CD4-positive, alpha-beta T cell (primary cell): Measurements from ENCODE around the gene CFDP1. TPM values are rescaled to one million over a fixed set of nuclear protein-coding genes. Genes with fewer than 3 reads are reported as not detected.

Experiments used
- ATAC-seq: fragments of 200-7000 bp; cut with Tn5 transposase; one replicate; pipeline ENCODE4 v1.10.0; 2022; ENCODE audit warnings: mild to moderate bottlenecking; ENCODE audit not compliant: poor library complexity
- CTCF ChIA-PET: fragments of 350-600 bp; sonication (Branson Sonifier 250); formaldehyde crosslinking; loops from one replicate; lab custom pipeline; 2021; ENCODE audit warnings: antibody characterized with exemption, inconsistent platforms; lab: Charles Lee
- POLR2A ChIA-PET: fragments of 350-600 bp; sonication (Branson Sonifier 250); formaldehyde crosslinking; loops from one replicate; lab custom pipeline; 2021; ENCODE audit warnings: antibody characterized with exemption, inconsistent platforms; lab: Charles Lee
- DNase-seq, 14 experiments: peaks; one replicate each; pipeline ENCODE4 v3.0.0-alpha.2; 2013 to 2020; ENCODE audit warnings: mixed read lengths in 2 of 14
- H3K27ac ChIP-seq, 2 donors: one replicate each; pipeline versions ENCODE4 v1.5.1 to v1.7.0; 2013; ENCODE audit warnings: low read length in 2 of 2, low read depth in 1 of 2, mild to moderate bottlenecking in 1 of 2
- H3K27me3 ChIP-seq, 2 experiments: 1 replicate in 1 of 2; 2 replicates in 1 of 2; pipeline versions ENCODE4 v1.6.1 to v1.7.0; 2013; ENCODE audit warnings: low read length in 2 of 2, control low read depth in 1 of 2, mild to moderate bottlenecking in 1 of 2, moderate library complexity in 1 of 2; ENCODE audit not compliant: insufficient read depth in 2 of 2, control insufficient read depth in 1 of 2
- H3K36me3 ChIP-seq: one replicate; pipeline ENCODE4 v1.6.1; 2013; ENCODE audit warnings: low read length, control low read depth; ENCODE audit not compliant: insufficient read depth
- H3K4me1 ChIP-seq: one replicate; pipeline ENCODE4 v1.6.1; 2013; ENCODE audit warnings: low read length, control low read depth; ENCODE audit not compliant: insufficient read depth
- H3K4me3 ChIP-seq: one replicate; pipeline ENCODE4 v1.5.1; 2013; ENCODE audit warnings: mild to moderate bottlenecking, low read length, moderate library complexity
- H3K9me3 ChIP-seq, 2 experiments: 1 replicate in 1 of 2; 2 replicates in 1 of 2; pipeline versions ENCODE4 v1.6.1 to v1.7.0; 2013; ENCODE audit warnings: low read length in 2 of 2, mild to moderate bottlenecking in 2 of 2, control low read depth in 1 of 2, moderate library complexity in 1 of 2; ENCODE audit not compliant: control insufficient read depth in 1 of 2, insufficient read depth in 1 of 2
- H3K27ac Mint-ChIP-seq: one replicate; pipeline ENCODE4 v1.8.0; 2020; ENCODE audit warnings: mixed read lengths
- H3K27me3 Mint-ChIP-seq: one replicate; pipeline ENCODE4 v1.8.0; 2021; ENCODE audit warnings: mixed read lengths
- H3K36me3 Mint-ChIP-seq: one replicate; pipeline ENCODE4 v1.8.0; 2021; ENCODE audit warnings: low read depth, mixed read lengths
- H3K4me1 Mint-ChIP-seq: one replicate; pipeline ENCODE4 v1.8.0; 2021; ENCODE audit warnings: low read depth, mixed read lengths
- H3K4me3 Mint-ChIP-seq: one replicate; pipeline ENCODE4 v1.8.0; 2020; ENCODE audit warnings: mild to moderate bottlenecking, mixed read lengths
- H3K9me3 Mint-ChIP-seq: one replicate; pipeline ENCODE4 v1.8.0; 2020; ENCODE audit warnings: mixed read lengths
- intact Hi-C, 2 experiments: fragments of 100-400 bp; cut with DNase I in 1 of 2; cut with micrococcal nuclease in 1 of 2; formaldehyde crosslinking; loops; one replicate each; pipeline versions ENCODE4 v1.15.1 to v1.9.0; 2023 to 2025; cut with DNase I, micrococcal nuclease
- total RNA-seq, 174 experiments: library from RNA in 2 of 174; stranded (reverse) in 2 of 174; gene quantifications; one replicate each; pipeline ENCODE4 v1.2.3 and lab custom pipeline; 2021 to 2026
- TF ChIP-seq, protein P1 (sequence below): fragments of 200-600 bp; IDR thresholded peaks from one replicate; pipeline ENCODE4 v1.8.0; 2022; ENCODE audit warnings: antibody characterized with exemption, mild to moderate bottlenecking

CFDP1 gene
- total RNA-seq, 2 experiments from 2014 or later, result 23.0 to 25.5 TPM

DNA sequence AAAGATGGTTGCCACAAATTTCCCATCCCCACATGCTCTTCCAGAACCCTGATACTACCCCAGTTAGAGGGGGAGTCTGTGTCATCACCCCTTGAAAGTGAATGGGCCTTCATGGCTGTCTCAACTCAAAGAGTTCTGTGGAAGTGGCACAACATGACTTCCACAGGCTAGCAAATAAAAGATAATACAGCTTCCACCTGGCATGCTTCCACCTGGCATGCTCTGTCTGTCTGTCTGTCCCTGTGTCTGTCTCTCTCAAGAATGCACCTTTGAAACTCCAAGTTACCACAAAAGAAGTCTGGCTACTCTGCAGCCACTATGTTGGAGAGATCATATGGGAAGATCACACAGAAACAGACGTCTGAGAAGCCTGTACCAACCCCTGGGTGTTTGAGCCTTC lies 35.0 kb downstream of the CFDP1 start:
- Mint-ChIP-seq H3K4me3 (no peak overlapping the region), H3K27ac (no peak overlapping the region), H3K9me3 (no peaks in the 10 kb centered on the region), H3K36me3 (peaks cover 36% of the 10 kb centered on the region), H3K4me1 (peaks cover 4% of the 10 kb centered on the region), H3K27me3 (no peaks in the 10 kb centered on the region)
- no peaks in the 10 kb centered on the region for H3K9me3 ChIP-seq
- CTCF ChIA-PET, result no interaction called here
- no peak overlapping the region for H3K4me3 ChIP-seq
- no peaks in the 10 kb centered on the region for H3K27me3 ChIP-seq
- no peak for ATAC-seq
- TF ChIP-seq, protein P1, sequence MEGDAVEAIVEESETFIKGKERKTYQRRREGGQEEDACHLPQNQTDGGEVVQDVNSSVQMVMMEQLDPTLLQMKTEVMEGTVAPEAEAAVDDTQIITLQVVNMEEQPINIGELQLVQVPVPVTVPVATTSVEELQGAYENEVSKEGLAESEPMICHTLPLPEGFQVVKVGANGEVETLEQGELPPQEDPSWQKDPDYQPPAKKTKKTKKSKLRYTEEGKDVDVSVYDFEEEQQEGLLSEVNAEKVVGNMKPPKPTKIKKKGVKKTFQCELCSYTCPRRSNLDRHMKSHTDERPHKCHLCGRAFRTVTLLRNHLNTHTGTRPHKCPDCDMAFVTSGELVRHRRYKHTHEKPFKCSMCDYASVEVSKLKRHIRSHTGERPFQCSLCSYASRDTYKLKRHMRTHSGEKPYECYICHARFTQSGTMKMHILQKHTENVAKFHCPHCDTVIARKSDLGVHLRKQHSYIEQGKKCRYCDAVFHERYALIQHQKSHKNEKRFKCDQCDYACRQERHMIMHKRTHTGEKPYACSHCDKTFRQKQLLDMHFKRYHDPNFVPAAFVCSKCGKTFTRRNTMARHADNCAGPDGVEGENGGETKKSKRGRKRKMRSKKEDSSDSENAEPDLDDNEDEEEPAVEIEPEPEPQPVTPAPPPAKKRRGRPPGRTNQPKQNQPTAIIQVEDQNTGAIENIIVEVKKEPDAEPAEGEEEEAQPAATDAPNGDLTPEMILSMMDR, result no peak
- no peak overlapping the region for H3K27ac ChIP-seq
- peaks cover 20% of the 10 kb centered on the region for H3K36me3 ChIP-seq
- no peak for DNase-seq
- POLR2A ChIA-PET, result no interaction called here
- intact Hi-C loops, result no loop called here
- H3K4me1 ChIP-seq, result no peaks in the 10 kb centered on the region

DNA sequence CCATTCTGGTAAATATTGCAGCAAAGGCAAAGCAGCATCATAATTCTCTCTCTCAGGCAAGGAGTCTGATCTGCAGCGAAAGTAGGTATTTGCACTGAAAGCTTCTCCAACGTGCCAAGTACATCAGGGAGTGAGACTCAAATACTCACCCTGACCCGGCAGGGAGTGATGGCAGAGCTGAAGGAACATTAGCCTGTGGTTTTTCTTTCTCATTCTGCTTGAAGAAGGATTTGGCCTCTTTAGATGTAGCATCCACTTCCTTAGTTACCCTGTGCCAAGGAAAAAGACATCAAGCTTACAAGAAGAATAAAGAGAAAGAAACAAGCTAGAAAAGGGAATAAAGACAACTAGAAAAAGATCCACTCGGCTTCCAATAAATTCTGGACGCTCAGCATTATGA lies 38.4 kb downstream of the CFDP1 start:
- no peaks in the 10 kb centered on the region for H3K27me3 ChIP-seq
- DNase-seq (no peak), ATAC-seq (no peak)
- H3K4me3 ChIP-seq, result no peak overlapping the region
- no peaks in the 10 kb centered on the region for H3K9me3 ChIP-seq
- no peak overlapping the region for H3K4me3 Mint-ChIP-seq
- ChIA-PET CTCF (no interaction called here), POLR2A (no interaction called here)
- H3K27me3 Mint-ChIP-seq, result no peaks in the 10 kb centered on the region
- no peaks in the 10 kb centered on the region for H3K4me1 ChIP-seq
- H3K27ac ChIP-seq, result no peak overlapping the region
- no peak overlapping the region for H3K27ac Mint-ChIP-seq
- TF ChIP-seq, protein P1, result no peak
- H3K36me3 ChIP-seq, result peaks cover 42% of the 10 kb centered on the region
- intact Hi-C loops, result no loop called here
- H3K36me3 Mint-ChIP-seq, result peaks cover 56% of the 10 kb centered on the region
- no peaks in the 10 kb centered on the region for H3K4me1 Mint-ChIP-seq
- H3K9me3 Mint-ChIP-seq, result no peaks in the 10 kb centered on the region

DNA sequence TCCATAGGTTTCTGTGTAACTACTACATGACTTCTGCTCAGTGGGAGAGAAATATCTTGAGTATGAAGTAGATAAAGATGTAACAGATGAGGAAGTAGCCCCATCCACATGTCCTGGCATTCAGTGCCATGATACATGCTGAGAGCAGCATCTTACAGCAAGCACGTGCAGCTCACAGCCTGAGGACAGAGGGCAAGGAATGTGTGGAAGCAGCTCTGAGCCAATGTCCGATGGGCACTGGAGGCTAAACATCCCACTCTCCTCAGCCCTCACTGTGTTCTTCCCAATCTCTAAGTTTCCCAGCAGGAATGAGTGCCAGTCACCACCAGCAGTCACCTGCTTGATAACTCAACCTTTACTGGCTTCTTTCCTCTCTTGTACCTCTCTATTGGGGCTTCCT lies 40.4 kb downstream of the CFDP1 start:
- H3K9me3 ChIP-seq, result no peaks in the 10 kb centered on the region
- Mint-ChIP-seq H3K36me3 (peaks cover 66% of the 10 kb centered on the region), H3K27me3 (no peaks in the 10 kb centered on the region), H3K27ac (no peak overlapping the region), H3K9me3 (no peaks in the 10 kb centered on the region), H3K4me1 (peaks cover 7% of the 10 kb centered on the region), H3K4me3 (no peak overlapping the region)
- H3K4me3 ChIP-seq, result no peak overlapping the region
- DNase-seq (no peak), ATAC-seq (no peak)
- intact Hi-C loops, result no loop called here
- POLR2A ChIA-PET, result no interaction called here
- H3K27ac ChIP-seq, result no peak overlapping the region
- TF ChIP-seq, protein P1, result no peak
- peaks cover 40% of the 10 kb centered on the region for H3K36me3 ChIP-seq
- no peaks in the 10 kb centered on the region for H3K4me1 ChIP-seq
- CTCF ChIA-PET, result interaction anchor here (1.1 kb wide), 1 partner anchor 11 kb away, joined by 3 read pairs; no protein-coding TSS in a partner anchor
- no peaks in the 10 kb centered on the region for H3K27me3 ChIP-seq
